Measurements from ENCODE around the gene IRX6. TPM values are rescaled to one million over a fixed set of nuclear protein-coding genes. Genes with fewer than 3 reads are reported as not detected.

The IRX6 gene
- total and polyA plus RNA-seq, 2 experiments from 2014 or later: 0.10 TPM; not detected in 1

DNA sequence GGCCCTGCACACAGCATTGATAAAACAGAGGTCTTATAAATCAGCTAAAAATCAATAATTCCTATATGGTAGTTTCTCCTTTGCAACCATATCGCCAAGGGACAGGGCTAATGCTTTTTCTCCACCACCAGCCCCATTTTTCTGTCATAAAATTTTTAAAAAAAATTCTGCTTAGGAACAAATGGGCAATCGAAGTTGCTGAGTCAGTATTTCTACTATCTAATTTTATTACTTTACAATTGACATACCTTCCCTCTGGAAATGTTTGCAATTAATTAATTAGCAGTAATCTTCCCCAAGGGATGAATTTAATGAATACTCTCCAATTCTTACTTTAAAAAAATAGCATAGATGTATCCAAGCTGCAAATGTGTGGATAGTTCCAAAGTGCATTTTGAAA lies 1.7 kb upstream of the IRX6 start (continued):
- TF ChIP-seq, protein P1, sequence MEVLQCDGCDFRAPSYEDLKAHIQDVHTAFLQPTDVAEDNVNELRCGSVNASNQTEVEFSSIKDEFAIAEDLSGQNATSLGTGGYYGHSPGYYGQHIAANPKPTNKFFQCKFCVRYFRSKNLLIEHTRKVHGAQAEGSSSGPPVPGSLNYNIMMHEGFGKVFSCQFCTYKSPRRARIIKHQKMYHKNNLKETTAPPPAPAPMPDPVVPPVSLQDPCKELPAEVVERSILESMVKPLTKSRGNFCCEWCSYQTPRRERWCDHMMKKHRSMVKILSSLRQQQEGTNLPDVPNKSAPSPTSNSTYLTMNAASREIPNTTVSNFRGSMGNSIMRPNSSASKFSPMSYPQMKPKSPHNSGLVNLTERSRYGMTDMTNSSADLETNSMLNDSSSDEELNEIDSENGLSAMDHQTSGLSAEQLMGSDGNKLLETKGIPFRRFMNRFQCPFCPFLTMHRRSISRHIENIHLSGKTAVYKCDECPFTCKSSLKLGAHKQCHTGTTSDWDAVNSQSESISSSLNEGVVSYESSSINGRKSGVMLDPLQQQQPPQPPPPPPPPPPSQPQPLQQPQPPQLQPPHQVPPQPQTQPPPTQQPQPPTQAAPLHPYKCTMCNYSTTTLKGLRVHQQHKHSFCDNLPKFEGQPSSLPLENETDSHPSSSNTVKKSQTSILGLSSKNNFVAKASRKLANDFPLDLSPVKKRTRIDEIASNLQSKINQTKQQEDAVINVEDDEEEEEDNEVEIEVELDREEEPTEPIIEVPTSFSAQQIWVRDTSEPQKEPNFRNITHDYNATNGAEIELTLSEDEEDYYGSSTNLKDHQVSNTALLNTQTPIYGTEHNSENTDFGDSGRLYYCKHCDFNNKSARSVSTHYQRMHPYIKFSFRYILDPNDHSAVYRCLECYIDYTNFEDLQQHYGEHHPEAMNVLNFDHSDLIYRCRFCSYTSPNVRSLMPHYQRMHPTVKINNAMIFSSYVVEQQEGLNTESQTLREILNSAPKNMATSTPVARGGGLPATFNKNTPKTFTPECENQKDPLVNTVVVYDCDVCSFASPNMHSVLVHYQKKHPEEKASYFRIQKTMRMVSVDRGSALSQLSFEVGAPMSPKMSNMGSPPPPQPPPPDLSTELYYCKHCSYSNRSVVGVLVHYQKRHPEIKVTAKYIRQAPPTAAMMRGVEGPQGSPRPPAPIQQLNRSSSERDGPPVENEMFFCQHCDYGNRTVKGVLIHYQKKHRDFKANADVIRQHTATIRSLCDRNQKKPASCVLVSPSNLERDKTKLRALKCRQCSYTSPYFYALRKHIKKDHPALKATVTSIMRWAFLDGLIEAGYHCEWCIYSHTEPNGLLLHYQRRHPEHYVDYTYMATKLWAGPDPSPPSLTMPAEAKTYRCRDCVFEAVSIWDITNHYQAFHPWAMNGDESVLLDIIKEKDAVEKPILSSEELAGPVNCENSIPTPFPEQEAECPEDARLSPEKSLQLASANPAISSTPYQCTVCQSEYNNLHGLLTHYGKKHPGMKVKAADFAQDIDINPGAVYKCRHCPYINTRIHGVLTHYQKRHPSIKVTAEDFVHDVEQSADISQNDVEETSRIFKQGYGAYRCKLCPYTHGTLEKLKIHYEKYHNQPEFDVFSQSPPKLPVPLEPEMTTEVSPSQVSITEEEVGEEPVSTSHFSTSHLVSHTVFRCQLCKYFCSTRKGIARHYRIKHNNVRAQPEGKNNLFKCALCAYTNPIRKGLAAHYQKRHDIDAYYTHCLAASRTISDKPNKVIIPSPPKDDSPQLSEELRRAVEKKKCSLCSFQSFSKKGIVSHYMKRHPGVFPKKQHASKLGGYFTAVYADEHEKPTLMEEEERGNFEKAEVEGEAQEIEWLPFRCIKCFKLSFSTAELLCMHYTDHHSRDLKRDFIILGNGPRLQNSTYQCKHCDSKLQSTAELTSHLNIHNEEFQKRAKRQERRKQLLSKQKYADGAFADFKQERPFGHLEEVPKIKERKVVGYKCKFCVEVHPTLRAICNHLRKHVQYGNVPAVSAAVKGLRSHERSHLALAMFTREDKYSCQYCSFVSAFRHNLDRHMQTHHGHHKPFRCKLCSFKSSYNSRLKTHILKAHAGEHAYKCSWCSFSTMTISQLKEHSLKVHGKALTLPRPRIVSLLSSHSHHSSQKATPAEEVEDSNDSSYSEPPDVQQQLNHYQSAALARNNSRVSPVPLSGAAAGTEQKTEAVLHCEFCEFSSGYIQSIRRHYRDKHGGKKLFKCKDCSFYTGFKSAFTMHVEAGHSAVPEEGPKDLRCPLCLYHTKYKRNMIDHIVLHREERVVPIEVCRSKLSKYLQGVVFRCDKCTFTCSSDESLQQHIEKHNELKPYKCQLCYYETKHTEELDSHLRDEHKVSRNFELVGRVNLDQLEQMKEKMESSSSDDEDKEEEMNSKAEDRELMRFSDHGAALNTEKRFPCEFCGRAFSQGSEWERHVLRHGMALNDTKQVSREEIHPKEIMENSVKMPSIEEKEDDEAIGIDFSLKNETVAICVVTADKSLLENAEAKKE (CRISPR knock-in tag; IDR thresholded peaks at IDR 0.05): no peak
- TF ChIP-seq, protein P2, sequence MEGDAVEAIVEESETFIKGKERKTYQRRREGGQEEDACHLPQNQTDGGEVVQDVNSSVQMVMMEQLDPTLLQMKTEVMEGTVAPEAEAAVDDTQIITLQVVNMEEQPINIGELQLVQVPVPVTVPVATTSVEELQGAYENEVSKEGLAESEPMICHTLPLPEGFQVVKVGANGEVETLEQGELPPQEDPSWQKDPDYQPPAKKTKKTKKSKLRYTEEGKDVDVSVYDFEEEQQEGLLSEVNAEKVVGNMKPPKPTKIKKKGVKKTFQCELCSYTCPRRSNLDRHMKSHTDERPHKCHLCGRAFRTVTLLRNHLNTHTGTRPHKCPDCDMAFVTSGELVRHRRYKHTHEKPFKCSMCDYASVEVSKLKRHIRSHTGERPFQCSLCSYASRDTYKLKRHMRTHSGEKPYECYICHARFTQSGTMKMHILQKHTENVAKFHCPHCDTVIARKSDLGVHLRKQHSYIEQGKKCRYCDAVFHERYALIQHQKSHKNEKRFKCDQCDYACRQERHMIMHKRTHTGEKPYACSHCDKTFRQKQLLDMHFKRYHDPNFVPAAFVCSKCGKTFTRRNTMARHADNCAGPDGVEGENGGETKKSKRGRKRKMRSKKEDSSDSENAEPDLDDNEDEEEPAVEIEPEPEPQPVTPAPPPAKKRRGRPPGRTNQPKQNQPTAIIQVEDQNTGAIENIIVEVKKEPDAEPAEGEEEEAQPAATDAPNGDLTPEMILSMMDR (conservative IDR thresholded peaks at IDR 0.05; ENCODE audit: low read depth in 2 of 2): no peak
- TF ChIP-seq POLR2AphosphoS5 (IDR thresholded peaks at IDR 0.05; ENCODE audit: low read depth) (no peak), EZH2phosphoT487 (IDR thresholded peaks at IDR 0.05; ENCODE audit: unreplicated experiment) (no peak), NANOG (IDR thresholded peaks at IDR 0.05; ENCODE audit: borderline replicate concordance) (no peak), EZH2 (IDR thresholded peaks at IDR 0.05; ENCODE audit: low read depth, unreplicated experiment) (no peak), JUNB (IDR thresholded peaks at IDR 0.05; ENCODE audit: unreplicated experiment) (no peak)
- TF ChIP-seq, protein P3, sequence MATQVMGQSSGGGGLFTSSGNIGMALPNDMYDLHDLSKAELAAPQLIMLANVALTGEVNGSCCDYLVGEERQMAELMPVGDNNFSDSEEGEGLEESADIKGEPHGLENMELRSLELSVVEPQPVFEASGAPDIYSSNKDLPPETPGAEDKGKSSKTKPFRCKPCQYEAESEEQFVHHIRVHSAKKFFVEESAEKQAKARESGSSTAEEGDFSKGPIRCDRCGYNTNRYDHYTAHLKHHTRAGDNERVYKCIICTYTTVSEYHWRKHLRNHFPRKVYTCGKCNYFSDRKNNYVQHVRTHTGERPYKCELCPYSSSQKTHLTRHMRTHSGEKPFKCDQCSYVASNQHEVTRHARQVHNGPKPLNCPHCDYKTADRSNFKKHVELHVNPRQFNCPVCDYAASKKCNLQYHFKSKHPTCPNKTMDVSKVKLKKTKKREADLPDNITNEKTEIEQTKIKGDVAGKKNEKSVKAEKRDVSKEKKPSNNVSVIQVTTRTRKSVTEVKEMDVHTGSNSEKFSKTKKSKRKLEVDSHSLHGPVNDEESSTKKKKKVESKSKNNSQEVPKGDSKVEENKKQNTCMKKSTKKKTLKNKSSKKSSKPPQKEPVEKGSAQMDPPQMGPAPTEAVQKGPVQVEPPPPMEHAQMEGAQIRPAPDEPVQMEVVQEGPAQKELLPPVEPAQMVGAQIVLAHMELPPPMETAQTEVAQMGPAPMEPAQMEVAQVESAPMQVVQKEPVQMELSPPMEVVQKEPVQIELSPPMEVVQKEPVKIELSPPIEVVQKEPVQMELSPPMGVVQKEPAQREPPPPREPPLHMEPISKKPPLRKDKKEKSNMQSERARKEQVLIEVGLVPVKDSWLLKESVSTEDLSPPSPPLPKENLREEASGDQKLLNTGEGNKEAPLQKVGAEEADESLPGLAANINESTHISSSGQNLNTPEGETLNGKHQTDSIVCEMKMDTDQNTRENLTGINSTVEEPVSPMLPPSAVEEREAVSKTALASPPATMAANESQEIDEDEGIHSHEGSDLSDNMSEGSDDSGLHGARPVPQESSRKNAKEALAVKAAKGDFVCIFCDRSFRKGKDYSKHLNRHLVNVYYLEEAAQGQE (IDR thresholded peaks at IDR 0.05; ENCODE audit: unreplicated experiment): no peak
- TF ChIP-seq, protein P4, sequence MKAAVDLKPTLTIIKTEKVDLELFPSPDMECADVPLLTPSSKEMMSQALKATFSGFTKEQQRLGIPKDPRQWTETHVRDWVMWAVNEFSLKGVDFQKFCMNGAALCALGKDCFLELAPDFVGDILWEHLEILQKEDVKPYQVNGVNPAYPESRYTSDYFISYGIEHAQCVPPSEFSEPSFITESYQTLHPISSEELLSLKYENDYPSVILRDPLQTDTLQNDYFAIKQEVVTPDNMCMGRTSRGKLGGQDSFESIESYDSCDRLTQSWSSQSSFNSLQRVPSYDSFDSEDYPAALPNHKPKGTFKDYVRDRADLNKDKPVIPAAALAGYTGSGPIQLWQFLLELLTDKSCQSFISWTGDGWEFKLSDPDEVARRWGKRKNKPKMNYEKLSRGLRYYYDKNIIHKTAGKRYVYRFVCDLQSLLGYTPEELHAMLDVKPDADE (IDR thresholded peaks at IDR 0.05): no peak

Measured in GM23338 (cell line).